HEK293T (cell line): ENCODE results near the gene PPRC1.

Experiments
- ARNT ChIP-seq: fragments of 450-650 bp; IDR thresholded peaks from 2 replicates; pipeline ENCODE4 v1.6.1; 2017; ENCODE audit warnings: mild to moderate bottlenecking
- BHLHE40 ChIP-seq: fragments of 450-650 bp; IDR thresholded peaks from 2 replicates; pipeline ENCODE4 v1.6.1; 2016; ENCODE audit warnings: mild to moderate bottlenecking, moderate library complexity, borderline replicate concordance
- FOXK2 ChIP-seq: fragments of 450-650 bp; IDR thresholded peaks from 2 replicates; pipeline ENCODE4 v1.6.1; 2016; ENCODE audit warnings: mild to moderate bottlenecking
- FOXM1 ChIP-seq: fragments of 450-650 bp; IDR thresholded peaks from 2 replicates; pipeline ENCODE4 v1.6.1; 2017; ENCODE audit warnings: mild to moderate bottlenecking, borderline replicate concordance
- HDGF ChIP-seq: fragments of 450-650 bp; IDR thresholded peaks from 2 replicates; pipeline ENCODE4 v1.6.1; 2017; ENCODE audit warnings: antibody characterized with exemption, borderline replicate concordance
- SUZ12 ChIP-seq: fragments of 450-650 bp; IDR thresholded peaks from 2 replicates; pipeline ENCODE4 v1.6.1; 2016; ENCODE audit warnings: mild to moderate bottlenecking
- ZNF384 ChIP-seq: fragments of 450-650 bp; IDR thresholded peaks from 2 replicates; pipeline ENCODE4 v1.6.1; 2016

GRCh38 chr10:102090772-102091171, 42.1 kb upstream of the PPRC1 start:
- no peak for TF ChIP-seq FOXM1
- no peak for TF ChIP-seq SUZ12
- TF ChIP-seq HDGF, result no peak
- TF ChIP-seq FOXK2, result no peak
- no peak for TF ChIP-seq ARNT
- no peak for TF ChIP-seq BHLHE40
- TF ChIP-seq ZNF384, result no peak
